Suppressor macrophage treated with lipopolysaccharide for 4 hours (primary cell): ENCODE results near the gene KRTAP10-12.
A peak's percentile ranks its signal among the peaks of the same experiment; 100 is the strongest.

Source experiments
- DNase-seq: peaks from one replicate; pipeline ENCODE4 v3.0.0-alpha.2; 2020

Gene KRTAP10-12

GRCh38 chr21:44700101-44701022, 3.4 kb downstream of the KRTAP10-12 start:
- DNase-seq, result no peak

- no peak for DNase-seq
These were observed 4.0 kb downstream of the KRTAP10-12 start for GRCh38 chr21:44701023-44701400.

GRCh38 chr21:44701541-44701940, 4.6 kb downstream of the KRTAP10-12 start:
- DNase-seq, result no peak

- DNase-seq, result no peak
These were observed 5.4 kb downstream of the KRTAP10-12 start for GRCh38 chr21:44702111-44702972.

- no peak for DNase-seq
These were observed 6.2 kb downstream of the KRTAP10-12 start for GRCh38 chr21:44702973-44703730.

- DNase-seq, result no peak
These were observed 7.0 kb downstream of the KRTAP10-12 start for GRCh38 chr21:44703731-44704635.

- DNase-seq, result no peak
These were observed 7.6 kb downstream of the KRTAP10-12 start for GRCh38 chr21:44704636-44705001.

GRCh38 chr21:44706026-44706705, 9.2 kb downstream of the KRTAP10-12 start:
- DNase-seq, result no peak

- DNase-seq, result no peak
These were observed 10.0 kb downstream of the KRTAP10-12 start for GRCh38 chr21:44706706-44707581.

- no peak for DNase-seq
These were observed 11.4 kb downstream of the KRTAP10-12 start for GRCh38 chr21:44708213-44708865.

GRCh38 chr21:44708866-44709425, 12.0 kb downstream of the KRTAP10-12 start:
- DNase-seq, result peak; percentile 40

- no peak for DNase-seq
These were observed 12.7 kb downstream of the KRTAP10-12 start for GRCh38 chr21:44709426-44710293.

GRCh38 chr21:44710294-44710665, 13.3 kb downstream of the KRTAP10-12 start:
- no peak for DNase-seq

GRCh38 chr21:44710756-44711326, 13.9 kb downstream of the KRTAP10-12 start:
- DNase-seq, result no peak

- DNase-seq, result no peak
These were observed 14.6 kb downstream of the KRTAP10-12 start, which contains the start of gene TSPEAR for GRCh38 chr21:44711327-44712202. TSS of gene TSPEAR (minus strand) at chr21:44711572. CDS start at chr21:44711514, 58 bp downstream.

- no peak for DNase-seq
These were observed 15.4 kb downstream of the KRTAP10-12 start for GRCh38 chr21:44712203-44713028.
